Stomach smooth muscle (tissue), 2 donors: ENCODE measurements around the gene RPP25L.

Source experiments
- H3K27ac ChIP-seq: one replicate; pipeline ENCODE4 v1.7.0; 2013; ENCODE audit warnings: mild to moderate bottlenecking, low read length, inconsistent platforms
- H3K27me3 ChIP-seq, 2 donors: one replicate each; pipeline ENCODE4 v1.7.0; 2013; ENCODE audit warnings: low read length in 2 of 2; ENCODE audit not compliant: insufficient read depth in 2 of 2, control insufficient read depth in 1 of 2
- H3K36me3 ChIP-seq, 2 donors: one replicate each; pipeline ENCODE4 v1.7.0; 2013; ENCODE audit warnings: low read length in 2 of 2; ENCODE audit not compliant: control insufficient read depth in 2 of 2, insufficient read depth in 2 of 2
- H3K4me1 ChIP-seq: one replicate; pipeline ENCODE4 v1.7.0; 2013; ENCODE audit warnings: low read length; ENCODE audit not compliant: control insufficient read depth, insufficient read depth
- H3K4me3 ChIP-seq, 2 donors: one replicate each; pipeline ENCODE4 v1.7.0; 2013; ENCODE audit warnings: low read length in 2 of 2
- H3K9ac ChIP-seq, 2 donors: one replicate each; pipeline ENCODE4 v1.7.0; 2013; ENCODE audit warnings: low read length in 2 of 2, mild to moderate bottlenecking in 1 of 2
- H3K9me3 ChIP-seq, 2 donors: one replicate each; pipeline ENCODE4 v1.7.0; 2013; ENCODE audit warnings: low read length in 2 of 2; ENCODE audit not compliant: control insufficient read depth in 2 of 2
- donor health status: healthy.
- donor health status: Pancreatic carcinoma.

RPP25L gene

DNA sequence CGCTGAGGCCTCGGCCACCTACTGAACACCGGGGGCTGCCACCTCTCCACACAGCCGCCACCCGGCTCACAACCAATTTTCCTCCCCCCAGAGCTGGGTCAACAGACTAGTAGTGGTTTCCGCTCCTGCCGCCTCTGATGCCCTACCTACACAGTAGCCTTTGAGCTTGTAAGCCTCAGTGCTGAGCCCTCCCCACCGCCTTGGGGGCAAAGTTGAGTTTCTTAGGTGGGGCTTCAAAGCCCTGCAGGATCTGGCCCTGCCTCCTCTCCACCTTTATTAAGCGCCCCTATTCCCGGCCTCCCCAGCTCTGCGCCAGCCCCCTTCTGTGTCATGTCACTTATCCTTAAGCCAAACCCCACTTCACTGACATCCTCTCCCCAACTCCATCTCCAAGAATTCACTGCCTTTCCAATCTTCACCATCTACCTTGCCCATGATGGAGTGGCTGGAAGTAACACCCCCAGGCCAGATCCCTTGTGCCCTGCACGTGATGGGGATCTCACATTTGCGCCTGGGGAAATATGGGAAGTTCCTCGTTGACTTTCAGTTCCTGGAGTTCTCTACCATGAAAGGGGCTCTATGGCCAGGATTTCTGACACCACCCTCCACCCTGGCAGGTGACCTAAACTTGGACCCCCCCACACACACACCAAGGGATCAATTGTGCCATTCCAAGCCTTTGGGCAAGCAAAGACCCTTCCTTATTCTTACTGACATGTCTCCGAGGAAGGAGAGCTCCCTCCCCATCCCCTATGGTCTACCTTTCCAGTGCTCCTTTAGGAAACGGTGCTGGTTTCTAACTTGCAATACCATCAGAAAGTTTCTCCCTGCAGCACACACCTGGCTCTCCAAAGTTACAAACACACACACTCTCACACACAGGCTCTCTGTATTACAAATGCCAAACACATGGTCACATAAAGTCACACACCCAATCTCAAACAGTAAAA lies 19.7 kb downstream of the RPP25L start:
- Histone ChIP-seq H3K4me3 (no peak overlapping the region), H3K27ac (no peak overlapping the region), H3K36me3 (no peaks in the 10 kb centered on the region), H3K4me1 (peaks cover 44% of the 10 kb centered on the region), H3K27me3 (peaks cover 26 to 27% of the 10 kb centered on the region in 2 donors), H3K9ac (no peak overlapping the region), H3K9me3 (no peaks in the 10 kb centered on the region)

DNA sequence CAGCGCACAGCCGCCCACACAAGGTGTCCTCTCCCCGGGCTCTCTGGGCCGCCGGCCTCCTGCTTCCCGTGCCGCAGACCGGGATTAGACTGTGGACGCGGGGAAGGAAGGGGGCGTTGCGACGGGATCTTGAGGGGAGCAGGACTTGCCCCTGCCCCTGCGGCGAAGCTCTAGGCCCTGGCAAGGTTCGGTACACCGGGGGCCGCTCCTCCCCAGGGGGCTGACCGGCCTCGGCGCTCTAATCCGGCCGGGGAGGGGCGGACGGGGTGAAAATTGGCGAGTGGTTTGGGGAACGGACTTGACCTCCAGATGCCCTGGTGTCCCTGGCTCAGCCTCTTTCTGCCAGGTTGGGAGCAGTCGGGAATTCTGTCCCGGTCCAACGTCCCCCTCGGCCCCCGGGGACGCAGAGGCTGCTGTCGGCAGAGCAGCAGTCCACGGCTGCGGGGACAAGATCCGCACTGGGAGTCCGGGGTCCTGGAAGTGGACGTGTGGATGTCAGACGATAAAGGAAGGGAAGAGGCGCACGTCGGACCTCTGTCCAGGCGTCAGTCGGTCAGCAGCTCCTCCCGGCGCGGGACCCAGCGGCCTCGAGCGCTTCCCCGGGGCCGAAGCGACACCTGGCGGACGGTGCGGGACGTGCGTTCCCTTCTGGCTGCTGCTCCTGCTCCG lies 20.5 kb downstream of the RPP25L start:
- H3K27me3 ChIP-seq, result peaks cover 34 to 35% of the 10 kb centered on the region in 2 donors
- H3K9ac ChIP-seq, result no peak overlapping the region
- peak overlapping the region in 1 of 2 donors; percentile 44 for H3K4me3 ChIP-seq
- no peaks in the 10 kb centered on the region for H3K9me3 ChIP-seq
- H3K36me3 ChIP-seq, result no peaks in the 10 kb centered on the region
- H3K27ac ChIP-seq, result no peak overlapping the region
- H3K4me1 ChIP-seq, result peaks cover 44% of the 10 kb centered on the region

DNA sequence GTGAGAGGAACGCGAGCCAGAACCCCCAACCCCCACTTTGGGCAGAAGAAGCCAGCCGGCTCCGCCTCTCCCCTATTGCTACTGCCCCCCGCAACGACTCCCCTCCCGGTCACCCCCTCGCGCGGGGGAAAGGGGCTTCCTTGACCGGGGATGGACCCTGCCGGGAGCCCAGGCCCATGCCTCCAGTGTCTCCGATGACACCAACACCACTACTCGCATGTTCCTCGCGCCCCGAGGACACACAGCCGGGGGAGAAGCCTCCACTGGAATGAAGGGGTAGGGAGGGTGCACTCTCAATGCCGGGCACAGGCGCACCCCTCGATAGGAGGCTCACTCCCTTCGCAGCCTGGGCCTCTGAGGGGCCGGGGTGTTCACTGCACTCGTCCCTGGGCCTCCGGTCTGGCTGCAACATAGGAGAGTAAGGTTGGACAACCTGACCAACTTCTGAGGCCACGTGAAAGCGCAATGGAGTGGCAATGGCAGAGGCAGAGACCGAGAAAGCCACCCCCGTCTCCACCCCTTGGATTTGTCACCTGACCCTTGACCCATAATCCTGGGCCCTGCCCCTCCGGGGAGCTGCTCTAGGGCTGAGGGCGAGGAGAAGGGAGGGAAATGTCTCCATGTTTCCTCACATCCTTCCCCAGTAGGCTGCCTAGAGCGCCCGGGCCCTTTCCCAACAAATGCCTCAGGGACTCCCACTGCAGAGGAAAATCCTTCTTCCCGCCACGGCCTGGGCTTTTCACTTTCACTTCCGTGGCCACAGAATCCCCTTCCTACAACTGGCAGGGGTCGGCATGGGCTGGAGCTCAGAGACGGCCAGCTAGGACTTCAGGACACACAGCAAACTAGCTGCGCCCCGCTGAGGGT lies 21.3 kb downstream of the RPP25L start:
- H3K4me3 ChIP-seq, result peak overlapping the region in 1 of 2 donors; percentile 73
- H3K9me3 ChIP-seq, result no peaks in the 10 kb centered on the region
- H3K27me3 ChIP-seq, result peaks cover 41% of the 10 kb centered on the region in 2 donors
- H3K9ac ChIP-seq, result no peak overlapping the region
- peaks cover 44% of the 10 kb centered on the region for H3K4me1 ChIP-seq
- no peak overlapping the region for H3K27ac ChIP-seq
- no peaks in the 10 kb centered on the region for H3K36me3 ChIP-seq

DNA sequence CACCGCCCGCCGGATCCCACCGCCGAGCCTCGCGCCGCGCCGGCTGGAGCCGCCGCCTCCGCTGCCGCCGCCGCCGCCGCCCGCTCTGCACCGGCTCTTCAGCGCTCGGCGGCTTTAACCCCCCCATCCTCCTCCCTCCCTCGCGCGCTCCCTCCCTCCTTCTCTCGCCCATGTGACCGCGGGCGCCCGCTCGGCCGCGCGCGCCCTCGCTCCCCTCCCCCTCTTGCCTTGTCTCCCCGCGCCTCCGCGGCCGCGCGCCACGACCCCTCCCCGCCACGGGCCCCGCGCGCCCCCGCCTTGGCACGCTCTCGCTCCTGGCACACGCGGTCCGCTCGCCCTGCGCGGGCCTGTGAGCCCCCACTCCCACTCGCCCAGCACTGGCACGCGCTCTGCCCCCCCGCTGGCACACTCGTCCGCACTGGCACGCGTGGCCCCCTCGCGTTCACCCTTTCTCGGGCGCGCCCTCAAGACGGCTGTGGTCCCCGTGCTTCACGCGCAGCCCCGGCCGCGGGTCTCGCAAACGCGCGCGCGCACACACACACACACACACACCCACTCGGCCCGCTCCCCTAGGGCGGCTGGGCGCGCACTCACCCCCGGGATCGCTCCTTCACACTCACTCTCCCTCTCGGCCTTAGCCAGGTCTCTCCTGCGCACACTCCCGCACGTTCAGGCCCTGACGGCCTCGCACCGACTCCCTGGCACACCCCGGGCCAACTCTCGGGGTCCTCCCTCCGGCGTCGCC lies 22.1 kb downstream of the RPP25L start, which contains the start of gene CNTFR:
Gene CNTFR, minus strand, starts transcription at position 89 of the 745 bp plus-strand sequence. CDS start 20,743 bp downstream, outside the sequence.
- peaks cover 44% of the 10 kb centered on the region for H3K4me1 ChIP-seq
- H3K27me3 ChIP-seq, result peaks cover 48 to 49% of the 10 kb centered on the region in 2 donors
- H3K4me3 ChIP-seq, result peak within 1 kb of the TSS; percentile 47 to 73
- no peaks in the 10 kb centered on the region for H3K9me3 ChIP-seq
- H3K36me3 ChIP-seq, result no peaks in the 10 kb centered on the region
- H3K9ac ChIP-seq, result no peak within 1 kb of the TSS
- no peak within 1 kb of the TSS for H3K27ac ChIP-seq

DNA sequence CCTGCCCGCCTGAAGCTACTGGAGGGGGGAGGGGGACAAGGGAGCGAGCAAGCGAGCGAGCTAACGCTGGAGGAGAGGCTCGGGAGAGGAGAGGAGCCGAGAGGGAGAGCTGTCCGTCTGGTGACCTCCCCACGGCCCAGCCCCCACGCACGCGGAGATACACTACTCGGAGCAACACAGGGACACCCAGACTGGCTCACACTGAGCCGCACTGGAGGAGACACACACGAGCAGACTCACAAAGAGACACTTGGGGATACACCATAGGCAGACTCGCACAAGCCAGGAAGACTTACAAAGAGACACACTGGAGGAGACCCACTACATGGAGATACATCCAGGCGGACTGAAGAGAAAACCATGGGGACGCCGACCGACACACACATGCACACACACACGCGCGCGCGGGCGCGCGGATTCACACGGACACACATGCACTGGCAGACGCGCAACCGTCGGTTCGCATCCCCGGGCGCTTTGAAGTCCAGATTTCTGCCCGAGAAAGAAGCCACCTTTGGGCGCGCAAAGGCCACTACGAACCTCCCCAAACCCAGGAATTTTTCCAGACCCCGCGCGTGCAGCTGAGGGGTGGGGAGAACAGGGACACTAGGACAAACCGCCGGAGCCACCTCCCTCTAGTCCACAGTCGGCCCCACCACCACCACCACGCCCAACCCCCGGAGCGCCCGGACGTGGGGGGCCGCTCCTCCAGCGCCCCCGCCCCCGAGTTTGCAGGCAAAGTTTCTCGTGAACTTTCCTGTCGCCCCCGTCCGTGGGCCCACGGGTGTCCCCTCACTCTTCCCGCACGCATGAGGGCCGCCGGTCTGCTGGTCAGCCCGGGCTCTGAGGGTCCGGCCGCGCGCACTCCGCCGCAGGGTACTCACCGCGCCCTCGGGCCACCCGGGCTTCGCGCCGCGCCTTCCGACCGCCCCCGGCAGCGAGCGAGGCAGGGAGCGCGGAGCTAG lies 22.9 kb downstream of the RPP25L start:
- Histone ChIP-seq H3K4me3 (peak overlapping the region; percentile 47 to 73), H3K9me3 (no peaks in the 10 kb centered on the region), H3K4me1 (peaks cover 44% of the 10 kb centered on the region), H3K36me3 (no peaks in the 10 kb centered on the region), H3K27me3 (peaks cover 50 to 56% of the 10 kb centered on the region in 2 donors), H3K9ac (no peak overlapping the region), H3K27ac (no peak overlapping the region)

DNA sequence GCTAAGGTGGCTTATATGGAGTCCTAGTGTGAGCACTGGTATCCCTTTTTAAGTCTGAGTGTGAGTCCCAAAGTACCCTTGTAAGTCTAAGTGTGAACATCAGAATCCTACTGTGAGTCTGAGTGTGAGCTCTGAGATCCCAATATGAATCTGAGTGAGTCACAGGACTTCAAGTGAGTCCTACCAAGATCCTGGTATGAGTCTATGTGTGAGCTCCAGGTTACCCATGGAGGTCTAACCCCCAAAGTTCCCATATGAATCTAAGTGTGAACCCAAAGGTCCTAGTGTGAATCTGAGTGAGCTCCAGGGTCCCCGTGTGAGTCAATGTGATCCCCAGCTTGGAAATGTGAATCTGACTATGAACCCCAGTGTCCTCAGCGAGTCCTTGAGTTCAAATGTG lies 24.6 kb downstream of the RPP25L start:
- Histone ChIP-seq H3K4me3 (no peak overlapping the region), H3K27ac (no peak overlapping the region), H3K9ac (no peak overlapping the region), H3K27me3 (peaks cover 55 to 56% of the 10 kb centered on the region in 2 donors), H3K36me3 (no peaks in the 10 kb centered on the region), H3K4me1 (peaks cover 30% of the 10 kb centered on the region), H3K9me3 (no peaks in the 10 kb centered on the region)

DNA sequence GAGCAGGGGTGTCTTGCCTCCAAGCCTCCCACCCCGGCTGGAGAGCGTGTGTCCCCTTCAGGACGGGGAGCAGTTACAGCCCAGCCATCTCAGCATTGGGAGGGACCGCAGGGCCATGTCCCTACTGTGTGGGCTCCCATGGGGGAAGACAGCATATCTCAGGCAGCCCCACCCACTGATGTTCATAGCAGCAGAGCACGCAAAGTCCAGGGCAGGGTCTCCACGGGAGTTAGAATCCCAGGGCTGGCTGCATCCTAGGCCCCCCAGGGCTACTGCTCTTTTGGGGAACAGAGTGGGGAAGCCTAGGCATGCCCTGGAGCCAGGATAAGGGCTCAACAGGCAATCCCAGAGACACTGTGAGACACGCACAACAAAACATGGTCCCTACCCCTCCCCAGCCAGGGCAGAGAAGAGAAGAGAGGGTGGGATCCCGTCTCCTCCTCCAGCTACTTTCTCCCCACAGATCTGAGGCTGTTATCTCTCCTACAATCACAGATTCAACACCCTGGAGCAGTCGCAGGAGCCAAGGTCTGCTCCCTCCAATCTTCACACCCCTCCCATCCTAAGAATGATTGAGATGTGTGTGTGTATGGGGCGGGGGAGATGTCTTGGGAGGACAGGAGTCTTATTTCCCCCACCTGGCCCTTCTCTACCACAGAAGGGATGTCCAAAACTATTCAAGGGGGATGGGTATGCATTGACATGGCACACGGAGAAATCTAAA lies 25.8 kb downstream of the RPP25L start:
- Histone ChIP-seq H3K4me3 (no peak overlapping the region), H3K36me3 (no peaks in the 10 kb centered on the region), H3K9ac (no peak overlapping the region), H3K4me1 (peaks cover 22% of the 10 kb centered on the region), H3K9me3 (no peaks in the 10 kb centered on the region), H3K27ac (no peak overlapping the region), H3K27me3 (peaks cover 58% of the 10 kb centered on the region in 2 donors)

DNA sequence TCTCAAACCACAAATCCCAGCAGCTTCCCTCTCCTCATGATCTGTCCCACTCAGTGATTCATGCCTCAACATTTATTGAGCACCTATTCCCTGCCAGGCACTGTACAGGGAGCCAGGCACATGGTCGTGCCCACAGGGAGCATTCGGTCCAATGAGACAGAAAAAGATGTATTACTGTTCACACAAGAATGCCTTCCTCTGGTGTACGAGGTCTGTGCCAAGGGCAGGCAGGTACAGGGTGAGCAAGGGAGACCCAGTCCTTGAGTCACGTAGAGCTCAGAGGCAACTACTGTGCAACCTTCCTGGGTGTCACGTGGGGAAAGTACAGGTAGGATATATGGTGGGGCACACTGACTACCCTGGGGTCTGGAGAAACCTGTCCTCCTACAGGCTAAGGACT lies 26.9 kb downstream of the RPP25L start:
- Histone ChIP-seq H3K9ac (no peak overlapping the region), H3K27me3 (peaks cover 65% of the 10 kb centered on the region in 2 donors), H3K9me3 (no peaks in the 10 kb centered on the region), H3K27ac (no peak overlapping the region), H3K4me1 (peaks cover 14% of the 10 kb centered on the region), H3K4me3 (no peak overlapping the region), H3K36me3 (no peaks in the 10 kb centered on the region)

DNA sequence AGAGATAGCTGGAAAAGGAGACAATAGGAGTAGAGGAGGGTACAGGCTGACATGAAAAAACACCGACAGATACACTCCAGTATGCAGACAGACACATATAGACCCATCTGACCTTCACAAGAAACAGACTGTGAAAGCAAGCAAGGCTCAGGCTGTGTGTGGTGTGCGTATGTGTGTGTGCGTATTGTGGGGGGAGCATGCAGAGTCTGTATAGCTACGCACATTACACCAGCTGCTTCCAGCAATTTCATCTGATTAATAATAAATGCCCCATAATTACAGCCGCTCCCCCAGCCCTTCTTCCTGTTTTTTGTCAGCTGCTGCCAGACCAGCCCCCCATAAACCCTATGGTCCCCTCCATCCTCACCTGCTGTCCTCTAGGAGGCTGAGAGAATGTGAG lies 29.1 kb downstream of the RPP25L start:
- Histone ChIP-seq H3K27ac (no peak overlapping the region), H3K36me3 (no peaks in the 10 kb centered on the region), H3K9ac (no peak overlapping the region), H3K4me3 (no peak overlapping the region), H3K27me3 (peaks cover 65 to 67% of the 10 kb centered on the region in 2 donors), H3K9me3 (no peaks in the 10 kb centered on the region), H3K4me1 (peaks cover 13% of the 10 kb centered on the region)
